NCI-H82 (cell line): Measurements from ENCODE around the gene CDK5RAP3.

Experiments
- DNase-seq: peaks from one replicate; lab custom pipeline; 2025; lab: John Stamatoyannopoulos, UW

Gene CDK5RAP3

GRCh38 chr17:47949197-47949759 is 21.6 kb upstream of the CDK5RAP3 start:
- peak; percentile 90 for DNase-seq

- no peak for DNase-seq
Observed at GRCh38 chr17:47949946-47950345, 21.0 kb upstream of the CDK5RAP3 start.

GRCh38 chr17:47950448-47950847 is 20.5 kb upstream of the CDK5RAP3 start:
- DNase-seq = no peak

- no peak for DNase-seq
Observed at GRCh38 chr17:47952171-47953021, 18.5 kb upstream of the CDK5RAP3 start.

- DNase-seq = no peak
Observed at GRCh38 chr17:47953909-47954308, 17.0 kb upstream of the CDK5RAP3 start.

- no peak for DNase-seq
Observed at GRCh38 chr17:47955497-47956461, 15.1 kb upstream of the CDK5RAP3 start.

- DNase-seq = no peak
Observed at GRCh38 chr17:47956791-47957590, 13.9 kb upstream of the CDK5RAP3 start.

GRCh38 chr17:47957591-47958490 is 13.1 kb upstream of the CDK5RAP3 start, which contains the start of gene PRR15L:
Gene PRR15L (minus strand): TSS chr17:47957883. CDS start chr17:47953234, 4,649 bp downstream.
- no peak for DNase-seq

- no peak for DNase-seq
Observed at GRCh38 chr17:47959825-47960655, 10.9 kb upstream of the CDK5RAP3 start.

GRCh38 chr17:47961406-47961805 is 9.5 kb upstream of the CDK5RAP3 start:
- no peak for DNase-seq

GRCh38 chr17:47962901-47963300 is 8.0 kb upstream of the CDK5RAP3 start:
- no peak for DNase-seq

GRCh38 chr17:47964856-47965255 is 6.1 kb upstream of the CDK5RAP3 start:
- no peak for DNase-seq

- DNase-seq = no peak
Observed at GRCh38 chr17:47966079-47966519, 4.8 kb upstream of the CDK5RAP3 start.

- DNase-seq = no peak
Observed at GRCh38 chr17:47967607-47968252, 3.2 kb upstream of the CDK5RAP3 start.

- no peak for DNase-seq
Observed at GRCh38 chr17:47968836-47969235, 2.1 kb upstream of the CDK5RAP3 start.

- DNase-seq = no peak
Observed at GRCh38 chr17:47969930-47970724, 786 bp upstream of the CDK5RAP3 start.

- DNase-seq = no peak
Observed at GRCh38 chr17:47973541-47973940, 2.6 kb downstream of the CDK5RAP3 start.

- DNase-seq = no peak
Observed at GRCh38 chr17:47975189-47975822, 4.4 kb downstream of the CDK5RAP3 start.
